Neural progenitor cell (in vitro differentiated cells): ENCODE results near the gene LTB4R. TPM values are rescaled to one million over a fixed set of nuclear protein-coding genes. Genes with fewer than 3 reads are reported as not detected.

Experiments
- DNase-seq: peaks from one replicate; pipeline ENCODE4 v3.0.0-alpha.2; 2016; ENCODE audit warnings: low spot score
- H2AFZ ChIP-seq: fragments of 200-600 bp; sonication (generic); replicated peaks from 2 replicates; pipeline ENCODE4 v1.6.1; 2016; ENCODE audit warnings: antibody characterized with exemption
- H3F3A ChIP-seq: fragments of 200-600 bp; sonication (generic); 2 replicates; pipeline ENCODE4 v1.6.1; 2016; ENCODE audit warnings: antibody characterized with exemption, low read depth
- H3K27ac ChIP-seq: fragments of 200-600 bp; sonication (generic); 2 replicates; pipeline ENCODE4 v1.5.1; 2016; ENCODE audit warnings: mild to moderate bottlenecking
- H3K27me3 ChIP-seq: fragments of 200-600 bp; sonication (generic); 2 replicates; pipeline ENCODE4 v1.6.1; 2016; ENCODE audit warnings: mild to moderate bottlenecking, moderate library complexity
- H3K36me3 ChIP-seq: fragments of 200-600 bp; sonication (generic); 2 replicates; pipeline ENCODE4 v1.5.1; 2016
- H3K4me1 ChIP-seq: fragments of 200-600 bp; sonication (generic); 2 replicates; pipeline ENCODE4 v1.6.1; 2016; ENCODE audit warnings: mixed run types
- H3K4me2 ChIP-seq: fragments of 200-600 bp; sonication (generic); 2 replicates; pipeline ENCODE4 v1.6.1; 2016
- H3K4me3 ChIP-seq: fragments of 200-600 bp; sonication (generic); 2 replicates; pipeline ENCODE4 v1.5.1; 2016
- H3K79me2 ChIP-seq: fragments of 200-600 bp; sonication (generic); 2 replicates; pipeline ENCODE4 v1.6.1; 2016; ENCODE audit warnings: low read depth
- H3K9ac ChIP-seq: fragments of 200-600 bp; sonication (generic); 2 replicates; pipeline ENCODE4 v1.6.1; 2016
- H3K9me3 ChIP-seq: fragments of 200-600 bp; sonication (generic); 2 replicates; pipeline ENCODE4 v1.5.1; 2016; ENCODE audit warnings: low read depth
- H4K20me1 ChIP-seq: fragments of 200-600 bp; sonication (generic); 2 replicates; pipeline ENCODE4 v1.6.1; 2016; ENCODE audit warnings: low read depth
- H3K27ac Mint-ChIP-seq: 3 replicates; pipeline ENCODE4 v1.8.0; 2021; ENCODE audit warnings: mixed read lengths
- H3K27me3 Mint-ChIP-seq: 2 replicates; pipeline ENCODE4 v1.8.0; 2022; ENCODE audit warnings: low read depth, mild to moderate bottlenecking, inconsistent platforms, moderate library complexity, mixed read lengths; ENCODE audit not compliant: insufficient read depth
- H3K36me3 Mint-ChIP-seq: 3 replicates; pipeline ENCODE4 v1.8.0; 2021; ENCODE audit warnings: mixed read lengths
- H3K4me1 Mint-ChIP-seq: 3 replicates; pipeline ENCODE4 v1.8.0; 2021; ENCODE audit warnings: mixed read lengths
- H3K4me3 Mint-ChIP-seq: 3 replicates; pipeline ENCODE4 v1.8.0; 2021; ENCODE audit warnings: mild to moderate bottlenecking, moderate library complexity, mixed read lengths
- H3K9me3 Mint-ChIP-seq: 3 replicates; pipeline ENCODE4 v1.8.0; 2020; ENCODE audit warnings: mixed read lengths
- EZH2 ChIP-seq: fragments of 200-600 bp; sonication (generic); IDR thresholded peaks from 2 replicates; pipeline ENCODE4 v1.6.1; 2017; ENCODE audit warnings: antibody characterized with exemption, mild to moderate bottlenecking, moderate library complexity
- EZH2phosphoT487 ChIP-seq: fragments of 200-600 bp; sonication (generic); IDR thresholded peaks from 2 replicates; pipeline ENCODE4 v1.6.1; 2017; ENCODE audit warnings: antibody characterized with exemption
- total RNA-seq: library from RNA; depleted of rRNA; stranded (reverse); fragments of >200 nt; gene quantifications from 2 replicates; pipeline ENCODE4 v1.2.3, GENCODE V29; 2015; ENCODE audit warnings: low replicate concordance
- TF ChIP-seq, protein P1 (sequence below): fragments of 200-600 bp; sonication (generic); IDR thresholded peaks from 2 replicates; pipeline ENCODE4 v1.5.1; 2017; ENCODE audit warnings: antibody characterized with exemption, mild to moderate bottlenecking

LTB4R gene
- total RNA-seq, 1 donor from 2014 or later = 1.9 TPM

DNA sequence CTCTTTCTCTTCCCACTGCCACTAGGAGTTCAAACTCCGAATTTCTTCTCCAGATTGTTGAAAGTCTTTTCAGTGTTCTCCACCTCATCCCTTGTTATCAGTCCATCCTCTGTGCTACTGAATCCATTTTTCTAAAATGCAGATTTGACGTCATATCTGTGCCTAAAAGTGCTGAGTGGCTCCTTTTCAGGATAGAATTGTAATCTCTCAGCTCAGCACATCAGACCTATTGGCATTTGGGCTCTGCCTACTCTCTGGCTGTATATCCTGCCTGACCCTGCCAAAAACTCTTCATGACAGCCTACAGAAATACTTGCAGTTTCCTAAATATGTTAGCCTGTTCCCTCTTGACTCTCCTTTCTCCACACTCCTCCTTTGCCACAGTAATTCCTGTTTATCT is 38.8 kb upstream of the LTB4R start:
- H3K36me3 Mint-ChIP-seq = peaks cover 2% of the 10 kb centered on the region
- H3K4me3 Mint-ChIP-seq = peak overlapping the region; percentile 85
- H3K4me1 Mint-ChIP-seq = peaks cover 15% of the 10 kb centered on the region
- Histone ChIP-seq H3K9me3 (no peaks in the 10 kb centered on the region), H3K36me3 (no peaks in the 10 kb centered on the region), H3K27ac (no peak overlapping the region), H3K9ac (no peak overlapping the region), H3K4me2 (peak overlapping the region; percentile 82), H3F3A (peaks cover 10% of the 10 kb centered on the region), H3K79me2 (peaks cover 8% of the 10 kb centered on the region), H3K4me3 (no peak overlapping the region), H4K20me1 (no peaks in the 10 kb centered on the region), H3K27me3 (no peaks in the 10 kb centered on the region), H2AFZ (no peak overlapping the region), H3K4me1 (peaks cover 6% of the 10 kb centered on the region)
- DNase-seq = no peak
- H3K9me3 Mint-ChIP-seq = no peaks in the 10 kb centered on the region
- H3K27me3 Mint-ChIP-seq = peaks cover 8% of the 10 kb centered on the region
- H3K27ac Mint-ChIP-seq = no peak overlapping the region
- TF ChIP-seq EZH2 (no peak), EZH2phosphoT487 (no peak)
- TF ChIP-seq, protein P1, sequence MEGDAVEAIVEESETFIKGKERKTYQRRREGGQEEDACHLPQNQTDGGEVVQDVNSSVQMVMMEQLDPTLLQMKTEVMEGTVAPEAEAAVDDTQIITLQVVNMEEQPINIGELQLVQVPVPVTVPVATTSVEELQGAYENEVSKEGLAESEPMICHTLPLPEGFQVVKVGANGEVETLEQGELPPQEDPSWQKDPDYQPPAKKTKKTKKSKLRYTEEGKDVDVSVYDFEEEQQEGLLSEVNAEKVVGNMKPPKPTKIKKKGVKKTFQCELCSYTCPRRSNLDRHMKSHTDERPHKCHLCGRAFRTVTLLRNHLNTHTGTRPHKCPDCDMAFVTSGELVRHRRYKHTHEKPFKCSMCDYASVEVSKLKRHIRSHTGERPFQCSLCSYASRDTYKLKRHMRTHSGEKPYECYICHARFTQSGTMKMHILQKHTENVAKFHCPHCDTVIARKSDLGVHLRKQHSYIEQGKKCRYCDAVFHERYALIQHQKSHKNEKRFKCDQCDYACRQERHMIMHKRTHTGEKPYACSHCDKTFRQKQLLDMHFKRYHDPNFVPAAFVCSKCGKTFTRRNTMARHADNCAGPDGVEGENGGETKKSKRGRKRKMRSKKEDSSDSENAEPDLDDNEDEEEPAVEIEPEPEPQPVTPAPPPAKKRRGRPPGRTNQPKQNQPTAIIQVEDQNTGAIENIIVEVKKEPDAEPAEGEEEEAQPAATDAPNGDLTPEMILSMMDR = no peak

DNA sequence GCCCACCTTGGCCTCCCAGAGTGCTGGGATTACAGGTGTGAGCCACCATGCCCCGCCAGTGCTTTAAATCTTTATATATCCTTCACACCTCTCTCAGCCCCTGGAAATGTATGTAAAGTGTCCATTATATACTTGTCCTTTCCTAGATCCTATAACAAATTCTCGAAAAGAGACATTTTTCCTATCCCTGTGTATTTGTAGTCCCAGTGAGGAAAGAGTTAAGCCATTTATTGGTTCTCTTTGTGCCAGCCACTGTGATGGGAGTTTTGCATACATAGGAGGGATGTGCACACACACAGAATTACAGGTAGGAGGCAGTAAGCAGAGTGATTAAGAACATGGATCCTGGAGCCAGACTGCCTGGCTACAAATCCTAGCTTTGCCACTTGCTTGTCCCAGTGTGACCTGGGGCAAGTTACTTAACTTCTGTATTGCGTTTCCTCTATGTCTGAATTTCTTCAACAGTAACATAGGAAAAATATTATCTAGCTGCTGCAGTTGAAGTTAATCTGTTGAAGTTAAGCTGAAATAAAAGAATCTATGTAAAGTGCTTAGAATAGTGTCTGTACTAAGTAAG is 37.8 kb upstream of the LTB4R start:
- Histone ChIP-seq H3K4me1 (peaks cover 6% of the 10 kb centered on the region), H3K36me3 (no peaks in the 10 kb centered on the region), H4K20me1 (no peaks in the 10 kb centered on the region), H3F3A (peaks cover 10% of the 10 kb centered on the region), H3K9me3 (no peaks in the 10 kb centered on the region), H3K4me3 (no peak overlapping the region), H3K4me2 (no peak overlapping the region), H2AFZ (no peak overlapping the region), H3K27me3 (no peaks in the 10 kb centered on the region), H3K9ac (no peak overlapping the region), H3K79me2 (peaks cover 8% of the 10 kb centered on the region), H3K27ac (no peak overlapping the region)
- H3K36me3 Mint-ChIP-seq = peaks cover 2% of the 10 kb centered on the region
- H3K27ac Mint-ChIP-seq = no peak overlapping the region
- peaks cover 6% of the 10 kb centered on the region for H3K27me3 Mint-ChIP-seq
- TF ChIP-seq, protein P1 = peak; percentile 6
- TF ChIP-seq EZH2 = no peak
- no peaks in the 10 kb centered on the region for H3K9me3 Mint-ChIP-seq
- peaks cover 15% of the 10 kb centered on the region for H3K4me1 Mint-ChIP-seq
- no peak overlapping the region for H3K4me3 Mint-ChIP-seq
- DNase-seq = no peak

GRCh38 chr14:24274101-24274543 is 37.2 kb upstream of the LTB4R start:
- H3K4me2 ChIP-seq = no peak overlapping the region
- peaks cover 6% of the 10 kb centered on the region for H3K4me1 ChIP-seq
- no peak overlapping the region for H3K4me3 ChIP-seq
- DNase-seq = no peak
- H3K27me3 ChIP-seq = no peaks in the 10 kb centered on the region
- H3K36me3 ChIP-seq = no peaks in the 10 kb centered on the region
- no peaks in the 10 kb centered on the region for H4K20me1 ChIP-seq
- H3K9ac ChIP-seq = no peak overlapping the region
- H3K27ac Mint-ChIP-seq = no peak overlapping the region
- H3K4me1 Mint-ChIP-seq = peaks cover 15% of the 10 kb centered on the region
- H3K9me3 Mint-ChIP-seq = no peaks in the 10 kb centered on the region
- peaks cover 8% of the 10 kb centered on the region for H3K79me2 ChIP-seq
- peaks cover 2% of the 10 kb centered on the region for H3K36me3 Mint-ChIP-seq
- no peak overlapping the region for H3K27ac ChIP-seq
- H3K9me3 ChIP-seq = no peaks in the 10 kb centered on the region
- no peak for TF ChIP-seq EZH2
- no peak for TF ChIP-seq EZH2phosphoT487
- TF ChIP-seq, protein P1 = no peak
- H2AFZ ChIP-seq = no peak overlapping the region
- peaks cover 6% of the 10 kb centered on the region for H3K27me3 Mint-ChIP-seq
- peaks cover 10% of the 10 kb centered on the region for H3F3A ChIP-seq
- no peak overlapping the region for H3K4me3 Mint-ChIP-seq
